Activated CD4-positive, alpha-beta T cell treated with anti-CD3 and anti-CD28 coated beads, Interleukin-2, amount 50 U/mL, for 48 hours (primary cell): Measurements from ENCODE around the gene GCLC.
A peak's percentile ranks its signal among the peaks of the same experiment; 100 is the strongest.
"Not testable (repeated sequence)": the region's sequence is repeated elsewhere in the genome, so short reads cannot be mapped to it uniquely, and the experiment has no call there.

ENCODE experiments used
- DNase-seq, 2 experiments: peaks; one replicate each; pipeline ENCODE4 v3.0.0-alpha.2; 2020

The GCLC gene

DNA sequence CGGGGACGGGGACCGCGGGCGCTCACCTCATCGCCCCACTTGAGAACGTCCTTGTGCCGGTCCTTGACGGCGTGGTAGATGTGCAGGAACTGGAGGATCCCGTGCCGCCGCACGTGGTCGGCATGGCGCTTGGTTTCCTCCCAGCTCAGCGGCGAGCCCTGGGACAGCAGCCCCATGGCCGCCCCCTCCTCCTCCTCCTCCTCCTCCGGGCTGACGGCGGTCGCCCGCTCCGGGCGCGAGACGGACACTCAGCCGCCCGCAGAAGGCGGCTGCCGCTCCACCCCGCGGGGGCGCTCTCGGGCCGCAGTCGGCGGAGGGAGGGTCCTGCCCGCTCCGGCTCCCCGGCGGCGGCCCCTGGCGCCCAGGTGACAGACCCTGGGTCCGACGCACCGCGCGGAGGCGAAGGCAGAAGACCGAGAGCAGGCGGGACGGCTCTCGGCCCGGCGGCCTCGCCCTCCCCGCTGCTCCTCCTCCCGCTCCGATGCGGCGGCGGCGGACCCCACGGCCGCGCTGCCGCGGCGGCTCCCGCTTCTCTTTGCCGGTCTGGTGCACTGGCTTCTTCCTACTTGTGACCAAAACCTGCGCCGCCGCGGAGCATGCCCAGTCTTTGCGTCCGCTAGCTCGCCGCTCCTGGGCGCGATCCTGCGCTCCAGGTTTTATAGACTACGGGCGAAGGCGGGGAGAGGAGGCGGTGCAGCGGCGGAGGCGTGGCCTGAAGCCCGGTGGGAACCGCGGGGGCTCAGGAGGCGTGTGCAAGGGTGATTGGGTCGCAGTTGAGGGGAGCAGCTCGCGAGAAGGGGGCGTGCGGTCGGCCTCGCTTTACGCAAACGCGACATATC is at the start of gene GCLC:
Gene GCLC, minus strand, starts transcription at position 632 of the 839 bp plus-strand sequence. Its CDS starts 456 bp downstream, at position 176.
- peak; percentile 90 to 92 for DNase-seq

DNA sequence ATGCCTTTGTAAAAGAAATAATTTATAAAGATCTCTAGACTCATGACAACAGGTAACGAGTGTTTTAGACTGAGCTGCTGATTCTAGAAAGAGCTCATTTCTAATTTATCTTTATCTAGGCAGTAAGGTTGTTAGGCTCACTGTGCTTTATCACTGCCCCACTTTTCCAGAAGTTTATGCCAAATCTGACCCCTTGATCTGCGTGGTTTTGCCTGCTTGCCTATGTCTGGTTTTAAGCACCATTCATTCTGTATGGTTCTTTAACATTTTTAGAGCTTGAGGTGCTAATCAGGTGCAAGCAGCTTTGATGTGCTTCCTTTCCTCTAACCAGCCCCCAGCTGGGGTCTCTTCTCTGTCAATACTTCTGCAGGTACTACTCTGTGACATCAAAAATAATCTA is 49.7 kb upstream of the GCLC start:
- no peak for DNase-seq

DNA sequence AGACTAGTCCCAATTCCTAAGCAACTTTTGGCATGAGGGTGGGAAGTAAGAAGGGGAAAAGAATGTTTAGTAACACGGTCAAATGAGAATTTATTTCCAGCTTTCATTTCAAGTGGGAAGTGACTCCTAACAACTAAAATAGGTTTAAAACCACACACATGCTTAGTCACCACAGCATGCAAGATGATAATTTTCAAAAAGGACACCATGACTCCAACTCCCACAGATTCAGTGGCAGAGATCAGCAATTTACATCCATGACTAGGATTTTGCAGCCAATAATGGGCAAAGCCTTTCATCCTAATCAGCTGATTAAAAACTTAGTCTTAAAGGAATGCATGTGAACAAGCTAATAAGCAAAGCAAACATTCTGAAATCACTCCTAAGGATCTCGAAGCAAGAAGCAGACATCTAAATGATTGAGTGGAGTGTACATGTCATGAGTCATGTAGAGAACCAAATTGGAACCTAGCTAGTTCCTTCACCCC is 48.1 kb upstream of the GCLC start:
- no peak for DNase-seq

DNA sequence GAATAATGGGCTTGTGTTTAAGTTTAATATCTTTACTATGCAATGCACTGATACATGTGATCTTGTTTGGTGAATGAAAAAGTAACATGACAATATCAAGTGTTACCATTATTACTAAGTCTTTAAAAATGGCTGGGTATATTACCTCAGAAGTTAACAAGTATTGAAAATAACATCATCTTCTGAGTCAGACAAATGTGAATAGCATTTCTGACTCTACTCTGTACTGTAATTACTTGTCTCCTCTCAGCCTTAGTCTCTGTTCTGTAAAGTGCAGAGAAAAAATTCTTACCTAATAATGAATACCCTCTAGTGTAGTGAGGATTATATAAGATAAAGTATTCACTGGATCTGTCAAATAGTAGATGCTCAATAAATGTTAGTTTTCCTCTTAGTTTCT is 47.0 kb upstream of the GCLC start:
- DNase-seq, result no peak

DNA sequence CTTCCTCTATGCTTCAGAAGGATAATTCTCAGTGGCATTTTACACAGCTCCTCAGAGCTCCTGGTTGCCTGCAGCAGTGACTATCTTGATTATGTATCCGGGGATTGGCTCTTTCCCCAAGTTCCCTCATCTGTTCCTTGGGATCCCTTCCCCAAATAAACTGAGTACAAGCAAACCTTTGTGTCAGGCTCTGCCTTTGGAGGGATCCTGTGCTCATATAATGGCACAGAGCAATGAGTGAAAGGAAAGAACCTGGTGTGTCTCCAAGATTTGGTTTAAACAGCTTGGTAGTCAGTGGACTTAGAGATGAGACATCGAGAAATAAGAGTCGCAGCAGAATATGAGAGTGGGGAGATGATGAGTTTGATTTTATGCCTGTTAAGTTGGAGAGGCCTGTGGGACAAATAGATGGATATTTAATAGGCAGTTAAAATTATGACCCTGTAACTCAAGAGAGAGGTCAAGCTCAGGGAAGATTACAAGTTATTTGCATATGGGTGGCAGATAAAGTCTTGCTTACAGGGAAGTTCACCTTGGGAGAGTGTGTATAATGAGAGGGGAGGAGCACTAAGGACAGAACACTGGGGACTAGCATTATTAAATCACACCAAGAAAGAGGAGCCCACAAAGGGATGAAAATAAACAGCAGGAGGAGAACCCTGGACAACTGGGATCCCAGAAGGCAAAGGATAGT is 44.1 kb upstream of the GCLC start:
- DNase-seq, result no peak

DNA sequence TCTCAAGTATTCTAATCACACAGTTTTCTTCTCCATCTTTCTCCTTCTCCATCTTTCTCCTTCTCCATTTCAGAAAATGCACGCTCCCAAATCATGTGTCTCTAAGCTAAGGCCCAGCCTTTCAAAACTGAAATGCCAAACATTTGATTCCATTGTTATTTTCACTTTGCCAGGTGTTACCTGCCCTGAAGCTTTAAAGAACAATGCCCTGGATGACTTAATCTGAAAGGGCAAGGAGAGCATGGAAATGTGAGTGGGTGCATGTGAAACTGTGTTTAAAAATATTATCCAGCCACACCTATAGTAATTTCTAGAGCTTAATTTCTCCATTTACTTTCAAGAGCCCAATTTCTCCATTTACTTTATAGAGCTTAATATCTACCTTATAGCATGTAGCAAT is 42.4 kb upstream of the GCLC start:
- DNase-seq, result no peak

DNA sequence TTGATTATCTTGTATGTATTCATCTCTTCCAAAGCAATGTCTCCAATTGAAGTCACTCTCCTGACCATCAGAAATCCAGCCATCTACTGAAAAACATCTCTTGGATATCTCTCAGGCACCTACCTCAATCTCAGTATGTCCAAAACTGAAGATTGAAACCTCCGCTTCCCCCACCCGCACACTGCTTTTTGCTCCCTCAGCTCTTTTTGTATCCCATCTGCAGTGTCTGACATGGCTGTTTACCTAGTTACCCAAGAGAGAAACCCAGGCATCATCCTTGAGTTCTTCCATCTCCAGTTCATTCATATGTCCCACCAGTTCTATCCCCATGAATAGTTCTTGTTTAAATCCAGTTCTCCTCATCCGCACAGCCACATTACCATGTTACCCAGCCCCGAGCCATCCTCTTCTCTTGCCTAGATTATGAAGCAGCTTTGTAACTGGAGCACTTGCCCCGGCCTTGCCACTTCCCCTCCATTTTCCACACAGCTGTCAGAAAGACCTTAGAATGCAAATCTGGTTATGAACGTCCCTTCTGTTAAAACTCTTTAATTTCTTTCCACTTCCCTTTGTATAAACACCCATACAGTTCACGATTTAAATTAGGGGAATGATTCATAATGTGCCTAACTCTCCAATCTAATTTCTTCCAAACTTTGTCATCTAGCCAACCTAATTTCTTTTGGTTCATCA is 40.5 kb upstream of the GCLC start:
- DNase-seq, result no peak

DNA sequence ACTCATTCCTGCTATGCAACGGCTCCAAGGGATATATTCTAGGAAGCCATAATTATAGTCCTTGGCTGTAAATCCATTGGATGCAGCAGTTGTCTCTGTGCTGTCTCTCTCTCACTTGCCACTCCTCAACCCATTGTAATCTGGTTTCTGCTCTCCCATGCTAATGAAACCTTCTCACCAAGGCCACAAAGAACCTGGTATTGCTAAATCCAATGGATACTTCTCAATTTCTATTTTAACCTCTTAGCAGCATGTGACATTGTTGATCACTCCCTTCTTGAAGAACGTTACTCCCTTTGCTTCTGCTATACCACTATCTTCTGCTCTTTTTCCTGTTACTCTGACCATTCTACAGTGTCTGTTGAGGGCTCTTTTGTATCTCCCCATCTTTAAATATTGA is 39.8 kb upstream of the GCLC start:
- no peak for DNase-seq

DNA sequence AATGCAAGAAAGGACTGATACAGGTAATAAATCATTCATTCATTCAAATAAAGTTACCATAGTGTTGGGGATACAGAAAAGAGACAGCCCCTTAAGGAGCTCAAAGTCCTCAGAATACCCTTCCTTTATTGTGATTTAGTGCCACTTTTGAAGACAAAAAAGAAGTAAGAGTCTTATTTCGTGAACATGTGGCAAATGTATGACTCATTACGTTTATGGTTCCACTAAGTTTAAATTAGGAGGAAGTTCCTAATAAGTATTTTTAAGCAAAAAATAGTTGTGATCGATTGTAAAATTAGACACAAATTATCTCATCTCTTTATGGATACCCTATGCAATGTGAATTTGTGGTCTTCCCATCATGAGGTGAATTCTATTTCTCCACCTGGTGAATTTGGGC is 38.5 kb upstream of the GCLC start:
- no peak for DNase-seq

DNA sequence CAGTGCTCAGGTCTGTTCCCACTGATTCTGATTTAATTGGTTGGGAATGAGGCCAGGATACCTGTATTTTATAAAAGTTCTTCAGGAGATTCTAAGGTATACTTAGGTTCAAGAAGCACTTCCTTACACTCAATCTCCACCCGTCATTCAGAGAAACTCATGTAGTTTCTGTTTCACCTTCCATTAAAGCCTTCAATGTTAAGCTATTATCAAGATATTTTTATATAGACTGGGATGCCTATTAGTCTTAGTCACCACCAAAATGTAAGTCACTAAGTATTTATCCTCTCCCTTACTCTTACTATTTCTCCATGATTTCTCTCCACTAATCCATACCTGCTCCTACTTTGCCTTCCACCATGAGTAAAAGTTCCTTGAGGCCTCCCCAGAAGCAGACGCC is 38.1 kb upstream of the GCLC start:
- no peak for DNase-seq

DNA sequence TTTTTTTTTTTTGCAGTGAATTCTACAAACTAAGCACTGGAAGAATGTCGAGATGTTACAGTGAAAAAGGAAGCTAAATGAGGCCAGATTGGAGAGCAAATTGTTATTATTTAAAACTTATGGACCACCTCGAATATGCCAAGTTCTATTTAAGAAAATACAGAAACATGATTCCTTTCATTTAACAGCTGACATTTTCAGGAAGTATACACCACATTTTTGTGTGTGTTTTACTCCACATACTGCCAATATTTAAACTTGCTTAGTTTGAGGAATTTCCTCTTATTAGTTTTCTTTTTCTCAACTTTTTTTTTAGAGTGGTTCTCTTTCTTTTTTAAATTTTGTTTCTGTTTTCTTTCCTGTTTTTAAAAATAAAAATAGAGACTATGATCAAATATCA is 37.0 kb upstream of the GCLC start:
- DNase-seq, result no peak

DNA sequence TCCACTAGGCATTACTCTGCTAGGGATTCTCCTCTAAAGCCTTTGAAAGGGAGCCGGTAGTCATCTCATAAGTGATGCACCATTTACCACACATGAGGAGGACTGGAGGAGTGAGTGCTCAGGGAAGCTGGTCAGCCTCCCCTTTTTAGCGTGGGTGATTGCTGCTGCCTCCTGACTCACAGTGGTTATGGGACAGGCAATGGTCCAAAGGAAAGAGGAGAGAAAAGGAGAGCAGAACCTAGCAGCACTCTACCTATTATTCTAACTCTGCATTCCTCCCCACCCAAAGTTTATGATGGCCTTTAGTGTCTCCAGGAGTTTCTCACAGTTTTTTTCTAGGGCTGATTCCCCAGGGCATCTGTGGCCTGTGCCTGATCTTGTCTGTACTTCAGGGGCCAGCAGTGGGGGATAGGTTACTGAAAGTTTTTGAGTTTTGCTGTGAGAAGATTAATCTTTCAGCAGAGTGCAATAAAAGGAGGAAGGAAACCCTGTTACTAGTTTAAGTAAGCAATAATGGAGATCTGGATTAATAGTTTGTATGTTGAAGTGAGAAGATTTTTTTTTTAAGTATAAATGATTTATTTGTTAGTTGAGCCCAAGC is 36.4 kb upstream of the GCLC start:
- DNase-seq, result no peak

DNA sequence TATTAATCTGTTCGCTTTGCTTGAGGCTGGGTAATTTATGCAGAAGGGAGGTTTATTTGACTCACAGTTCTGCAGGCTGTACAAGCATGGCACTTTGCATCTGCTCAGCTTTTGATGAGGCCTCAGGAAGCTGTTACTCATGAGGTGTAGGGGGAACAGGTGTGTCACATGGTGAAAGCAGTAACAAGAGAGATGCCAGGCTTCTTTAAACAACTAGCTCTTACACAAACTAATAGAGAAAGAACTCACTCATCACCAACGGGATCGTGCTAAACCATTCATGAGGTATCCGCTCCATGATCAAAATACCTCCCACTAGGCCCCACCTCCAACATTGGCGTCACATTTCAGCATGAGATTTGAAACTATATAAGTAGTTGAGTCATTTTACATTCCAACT is 34.4 kb upstream of the GCLC start:
- DNase-seq, result peak; percentile 58 to 70

DNA sequence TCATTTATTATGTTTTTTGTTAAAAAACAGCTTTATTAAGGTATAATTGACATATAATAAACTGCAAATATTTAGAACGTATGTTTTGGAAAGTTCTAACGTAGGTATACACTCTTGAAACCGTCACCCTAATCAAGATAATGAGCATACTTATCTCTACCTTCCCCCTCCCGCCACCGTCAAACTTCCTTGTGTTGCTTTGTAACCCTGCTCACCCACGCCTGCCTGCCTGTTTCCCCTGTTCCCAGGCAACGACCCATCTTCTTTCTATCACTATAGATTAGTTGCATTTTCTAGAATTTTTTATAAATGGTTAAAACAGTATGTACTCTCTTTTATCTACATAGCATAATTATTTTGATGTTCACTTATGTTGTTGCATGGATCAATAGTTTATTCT is 33.5 kb upstream of the GCLC start:
- no peak for DNase-seq

DNA sequence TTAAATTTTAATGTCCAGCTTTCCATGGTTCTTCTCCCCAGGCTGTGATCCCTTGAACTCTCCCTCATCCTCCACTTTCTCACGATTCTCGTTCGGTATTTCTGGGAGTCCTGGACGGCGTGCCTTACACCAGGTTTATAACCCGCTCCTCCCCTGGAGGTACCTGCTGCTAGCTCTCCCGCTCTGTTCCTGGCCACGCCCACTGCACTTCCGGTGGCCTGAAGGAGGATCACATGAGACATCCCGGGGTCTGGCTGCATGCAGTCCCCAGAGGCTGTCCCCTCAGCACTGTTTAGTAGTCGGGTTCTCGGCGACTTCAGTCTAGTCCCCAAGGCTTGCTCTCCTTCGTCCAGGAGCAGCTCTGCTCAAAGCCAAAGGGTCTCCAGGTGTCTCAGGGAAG is 28.4 kb upstream of the GCLC start:
- DNase-seq, result no peak

DNA sequence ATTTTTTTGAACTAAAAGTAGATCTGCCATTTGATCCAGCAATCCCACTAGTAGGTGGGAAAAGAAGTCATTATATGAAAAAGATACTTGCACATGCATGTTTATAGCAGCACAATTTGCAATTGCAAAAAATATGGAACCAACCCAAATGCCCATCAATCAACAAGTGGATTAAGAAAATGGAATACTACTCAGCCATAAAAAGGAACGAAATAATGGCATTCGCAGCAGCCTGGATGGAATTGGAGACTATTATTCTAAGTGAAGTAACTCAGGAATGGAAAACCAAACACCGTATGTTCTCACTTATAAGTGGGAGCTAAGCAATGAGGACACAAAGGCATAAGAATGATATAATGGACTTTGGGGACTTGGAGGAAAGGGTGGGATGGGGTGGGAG is 27.5 kb upstream of the GCLC start:
- DNase-seq, result not testable (repeated sequence)

DNA sequence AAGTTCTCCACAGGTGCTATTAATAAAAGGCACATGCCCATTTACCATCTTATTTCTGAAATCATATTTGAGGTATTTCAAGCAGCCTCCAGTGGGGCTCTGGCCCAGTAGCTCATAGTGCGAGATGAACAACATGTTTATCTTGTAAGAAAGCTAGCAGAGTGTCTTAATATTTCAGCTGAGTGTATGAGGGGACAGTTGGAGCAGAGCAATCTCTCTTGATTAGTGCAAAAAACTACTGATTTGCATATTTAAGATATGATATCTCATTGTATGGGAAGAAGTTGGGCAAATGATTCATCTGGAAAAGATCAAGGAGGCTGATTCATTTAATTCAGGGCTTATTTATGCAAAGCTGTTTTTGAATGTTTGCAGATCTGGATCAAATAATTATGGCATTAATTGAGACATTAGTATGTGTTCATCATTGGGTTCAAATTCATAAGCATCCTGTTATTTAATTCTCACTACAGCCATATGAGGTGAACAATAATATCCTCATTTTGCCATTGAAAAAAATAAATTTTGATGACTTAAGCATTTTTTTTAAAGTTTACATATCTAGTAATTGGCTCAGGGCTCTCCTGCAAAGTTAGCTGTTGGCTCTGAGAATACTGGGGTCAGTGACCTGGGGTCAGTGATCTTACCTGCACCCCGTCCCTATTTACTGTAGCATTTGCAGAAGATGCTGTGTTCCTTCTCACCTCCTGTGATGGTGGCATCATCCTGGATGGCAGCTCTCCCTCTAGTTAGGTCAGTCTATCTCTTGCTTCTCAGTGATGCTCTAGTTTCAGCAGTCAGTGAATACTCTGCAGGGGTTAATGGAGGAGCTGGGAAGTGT is 24.1 kb upstream of the GCLC start:
- DNase-seq, result no peak

DNA sequence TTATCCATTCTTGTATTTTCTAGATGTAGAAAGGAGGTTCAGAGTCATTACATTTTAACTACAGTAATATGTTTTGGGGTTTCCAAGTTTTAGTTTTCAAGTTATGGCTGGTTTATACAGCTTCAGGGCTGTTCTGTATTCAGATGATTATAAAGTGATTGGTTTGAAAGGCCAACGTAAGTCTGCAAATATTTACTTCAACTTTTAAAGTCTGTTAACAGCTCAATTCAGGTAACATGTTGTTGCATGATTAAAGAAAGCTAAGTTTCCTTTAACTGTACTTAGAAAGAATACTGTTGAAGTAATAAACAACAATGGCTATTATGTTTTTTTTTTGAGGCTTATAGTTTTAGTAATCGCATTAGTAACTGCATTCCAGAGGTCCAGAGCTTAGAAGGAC is 22.8 kb upstream of the GCLC start:
- no peak for DNase-seq

DNA sequence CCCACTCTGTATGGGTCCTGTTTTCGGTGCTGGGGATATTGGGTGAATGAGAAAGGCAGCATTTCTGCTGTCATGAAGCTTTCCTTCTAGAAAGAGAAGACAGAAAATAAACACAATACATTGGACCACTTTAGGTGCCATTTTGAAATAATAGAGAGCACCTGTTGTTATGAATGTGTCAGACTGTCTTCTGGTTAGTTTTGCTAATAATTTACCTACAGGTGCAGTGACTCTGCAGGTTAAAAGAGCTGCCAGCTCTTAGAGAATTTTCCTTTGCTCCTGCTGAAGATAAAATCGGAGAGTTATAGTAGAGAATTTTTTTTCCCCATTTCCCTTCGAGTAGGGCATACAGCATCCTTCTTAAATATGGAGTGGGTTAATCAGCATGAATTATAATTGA is 21.9 kb upstream of the GCLC start:
- no peak for DNase-seq

DNA sequence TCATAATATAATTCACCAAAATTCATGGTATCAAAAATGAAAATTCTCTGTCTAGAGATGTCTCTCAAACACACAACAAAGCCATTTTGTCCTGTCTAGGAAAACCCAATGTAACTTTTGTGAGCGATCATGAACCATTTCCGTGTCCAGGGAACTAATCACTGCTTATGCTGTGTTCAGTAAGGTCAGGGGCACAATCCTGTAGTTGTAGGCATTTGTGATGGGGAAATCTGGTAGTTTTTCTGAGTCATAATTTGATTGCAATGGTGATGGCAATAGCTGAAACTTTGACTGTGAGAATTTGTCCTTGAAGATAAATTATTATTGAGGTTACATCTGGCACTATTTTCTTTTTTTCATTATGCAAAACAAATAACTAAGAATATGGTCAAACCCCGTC is 21.0 kb upstream of the GCLC start:
- DNase-seq, result no peak

DNA sequence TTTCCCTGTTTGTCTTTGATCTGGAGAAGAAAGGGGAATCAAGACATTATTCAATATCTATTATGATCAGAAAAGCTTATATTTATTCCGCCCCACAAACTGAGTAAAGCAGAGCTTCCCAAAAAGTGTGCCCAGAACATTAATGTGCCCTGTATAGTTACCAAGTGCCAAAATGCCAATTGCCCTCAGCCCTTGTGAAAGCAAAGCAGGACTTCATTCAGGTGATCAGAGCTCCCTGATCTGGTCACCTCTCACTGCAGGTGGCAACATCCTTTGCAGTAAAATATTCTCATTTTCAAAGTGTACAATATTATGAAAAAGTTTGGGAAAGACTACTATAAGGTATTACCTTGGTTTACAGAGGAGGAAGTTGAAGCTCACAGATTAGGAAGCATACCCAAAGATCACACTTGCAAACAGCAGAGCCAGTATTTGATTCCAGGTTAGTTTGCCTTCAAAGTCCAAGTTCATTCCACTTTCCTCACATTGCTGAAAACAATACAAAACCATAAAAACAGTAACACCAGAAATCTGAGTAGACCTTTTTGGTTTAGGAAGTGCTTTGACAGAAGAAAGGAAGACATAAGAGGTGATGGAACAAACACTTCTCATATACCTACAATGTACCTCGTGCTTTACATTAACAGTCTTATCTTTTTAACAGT is 19.6 kb upstream of the GCLC start:
- DNase-seq, result no peak
